Activated T-helper 2 cell treated with anti-CD3 and anti-CD28 coated beads, Interferon-gamma antibody, Interleukin-2, Interleukin-4, amounts not matched to agents 10 μg/mL and 5 μg/mL and 100 μg/mL, durations not matched to agents 14 hours and 24 hours and 36 hours (primary cell): ENCODE measurements around the gene CHST15. TPM values are rescaled to one million over a fixed set of nuclear protein-coding genes. Genes with fewer than 3 reads are reported as not detected.
"Not testable (repeated sequence)": the region's sequence is repeated elsewhere in the genome, so short reads cannot be mapped to it uniquely, and the experiment has no call there.

Experiments
- DNase-seq: peaks from one replicate; pipeline ENCODE4 v3.0.0; 2021; ENCODE audit warnings: low spot score
- H3K27ac Mint-ChIP-seq: one replicate; pipeline ENCODE4 v1.8.0; 2021; ENCODE audit warnings: mixed read lengths
- H3K27me3 Mint-ChIP-seq: one replicate; pipeline ENCODE4 v1.8.0; 2021; ENCODE audit warnings: low read depth, mixed read lengths
- H3K36me3 Mint-ChIP-seq: one replicate; pipeline ENCODE4 v1.8.0; 2021; ENCODE audit warnings: low read depth, mixed read lengths
- H3K4me1 Mint-ChIP-seq: one replicate; pipeline ENCODE4 v1.8.0; 2021; ENCODE audit warnings: low read depth, mixed read lengths
- H3K4me3 Mint-ChIP-seq: one replicate; pipeline ENCODE4 v1.8.0; 2021; ENCODE audit warnings: low read depth, mild to moderate bottlenecking, moderate library complexity, mixed read lengths
- H3K9me3 Mint-ChIP-seq: one replicate; pipeline ENCODE4 v1.8.0; 2021; ENCODE audit warnings: mixed read lengths
- intact Hi-C: fragments of 100-400 bp; cut with micrococcal nuclease; formaldehyde crosslinking; loops from one replicate; pipeline ENCODE4 v1.15.1; 2023
- total RNA-seq: library from RNA; stranded (reverse); gene quantifications from 2 replicates; pipeline ENCODE4 v1.2.3, GENCODE V29; 2022

The CHST15 gene
- total RNA-seq, 1 donor from 2014 or later: not detected

- Mint-ChIP-seq H3K4me1 (peaks cover 5% of the 10 kb centered on the region), H3K36me3 (no peaks in the 10 kb centered on the region)
- intact Hi-C loops: no loop called here
Observed at GRCh38 chr10:124101351-124101750, 8.0 kb upstream of the CHST15 start.

GRCh38 chr10:124100651-124101050, 7.3 kb upstream of the CHST15 start:
- intact Hi-C loops, H3K4me3 Mint-ChIP-seq, H3K27ac Mint-ChIP-seq, H3K9me3 Mint-ChIP-seq, DNase-seq, H3K27me3 Mint-ChIP-seq, H3K36me3 Mint-ChIP-seq, H3K4me1 Mint-ChIP-seq: not testable (repeated sequence)

More at GRCh38 chr10:124101351-124101750, 8.0 kb upstream of the CHST15 start:
- Mint-ChIP-seq H3K4me3 (no peak overlapping the region), H3K27ac (no peak overlapping the region), H3K9me3 (no peaks in the 10 kb centered on the region), H3K27me3 (peaks cover 4% of the 10 kb centered on the region)
- DNase-seq: no peak

DNA sequence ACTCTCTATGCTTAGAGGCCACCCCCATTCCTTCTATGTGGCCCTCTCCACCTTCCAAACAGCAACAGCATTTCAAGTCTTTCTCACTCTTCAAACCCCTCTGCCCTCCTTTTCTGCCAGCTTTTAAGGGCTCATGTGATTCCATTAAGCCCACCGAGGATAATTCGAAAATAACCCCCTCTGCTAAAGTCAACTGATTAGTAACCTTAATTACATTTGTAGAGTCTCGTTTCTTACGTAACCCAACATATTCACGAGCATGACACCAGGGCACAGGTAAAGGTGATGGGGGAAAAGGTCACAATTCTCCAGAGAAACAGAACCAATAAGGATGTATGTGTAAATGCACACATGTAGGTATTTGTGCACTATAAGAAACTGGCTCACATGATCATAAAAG, 6.7 kb upstream of the CHST15 start:
- intact Hi-C loops: no loop called here
- Mint-ChIP-seq H3K27me3 (peaks cover 14% of the 10 kb centered on the region), H3K27ac (no peak overlapping the region), H3K9me3 (no peaks in the 10 kb centered on the region), H3K36me3 (no peaks in the 10 kb centered on the region), H3K4me3 (no peak overlapping the region), H3K4me1 (no peaks in the 10 kb centered on the region)
- DNase-seq: no peak

GRCh38 chr10:124099604-124100003, 6.2 kb upstream of the CHST15 start:
- Mint-ChIP-seq H3K27me3 (peaks cover 19% of the 10 kb centered on the region), H3K4me1 (no peaks in the 10 kb centered on the region), H3K9me3 (no peaks in the 10 kb centered on the region), H3K27ac (no peak overlapping the region), H3K4me3 (no peak overlapping the region), H3K36me3 (no peaks in the 10 kb centered on the region)
- DNase-seq: no peak
- intact Hi-C loops: loop anchor here (10.0 kb wide), 1 partner anchor 955 kb away; the partner anchor contains the start of gene HMX2

GRCh38 chr10:124098575-124098974, 5.2 kb upstream of the CHST15 start:
- no peaks in the 10 kb centered on the region for H3K4me1 Mint-ChIP-seq
- H3K36me3 Mint-ChIP-seq: no peaks in the 10 kb centered on the region
- H3K27me3 Mint-ChIP-seq: peaks cover 29% of the 10 kb centered on the region
- intact Hi-C loops: loop anchor here (10.0 kb wide), 1 partner anchor 954 kb away; the partner anchor contains the start of gene HMX2
- H3K9me3 Mint-ChIP-seq: no peaks in the 10 kb centered on the region
- DNase-seq: no peak
- H3K27ac Mint-ChIP-seq: no peak overlapping the region
- no peak overlapping the region for H3K4me3 Mint-ChIP-seq

GRCh38 chr10:124097883-124098282, 4.5 kb upstream of the CHST15 start:
- Mint-ChIP-seq H3K36me3 (no peaks in the 10 kb centered on the region), H3K4me3 (no peak overlapping the region), H3K27ac (no peak overlapping the region), H3K4me1 (no peaks in the 10 kb centered on the region), H3K27me3 (peaks cover 31% of the 10 kb centered on the region), H3K9me3 (no peaks in the 10 kb centered on the region)
- DNase-seq: no peak
- intact Hi-C loops: loop anchor here (10.0 kb wide), 1 partner anchor 953 kb away; the partner anchor contains the start of gene HMX2

- Mint-ChIP-seq H3K27ac (no peak overlapping the region), H3K27me3 (peaks cover 33% of the 10 kb centered on the region), H3K4me1 (no peaks in the 10 kb centered on the region), H3K9me3 (no peaks in the 10 kb centered on the region), H3K4me3 (no peak overlapping the region), H3K36me3 (no peaks in the 10 kb centered on the region)
- intact Hi-C loops: loop anchor here (10.0 kb wide), 1 partner anchor 952 kb away; the partner anchor contains the start of gene HMX2
- no peak for DNase-seq
Observed at GRCh38 chr10:124096494-124096893, 3.1 kb upstream of the CHST15 start.

DNA sequence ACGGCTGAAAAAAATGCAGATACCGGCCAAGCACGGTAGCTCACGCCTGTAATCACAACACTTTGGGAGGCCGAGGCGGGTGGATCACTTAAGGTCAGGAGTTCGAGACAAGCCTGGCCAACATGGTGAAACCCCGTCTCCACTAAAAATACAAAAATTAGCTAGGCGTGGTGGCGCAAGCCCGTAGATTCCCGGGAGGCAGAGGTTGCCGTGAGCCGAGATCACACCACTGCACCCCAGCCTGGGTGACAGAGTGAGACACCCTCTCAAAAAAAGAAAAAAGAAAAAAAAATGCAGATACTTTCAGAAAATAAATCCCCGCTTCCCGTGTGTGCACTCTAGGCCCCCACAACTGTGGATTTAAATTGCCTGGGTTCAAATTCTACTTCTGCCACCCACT, 2.4 kb upstream of the CHST15 start:
- H3K27me3 Mint-ChIP-seq: peaks cover 40% of the 10 kb centered on the region
- intact Hi-C loops: loop anchor here (10.0 kb wide), 1 partner anchor 951 kb away; the partner anchor contains the start of gene HMX2
- H3K36me3 Mint-ChIP-seq, H3K9me3 Mint-ChIP-seq, DNase-seq, H3K27ac Mint-ChIP-seq, H3K4me3 Mint-ChIP-seq, H3K4me1 Mint-ChIP-seq: not testable (repeated sequence)

- H3K4me3 Mint-ChIP-seq: no peak overlapping the region
- peaks cover 46% of the 10 kb centered on the region for H3K27me3 Mint-ChIP-seq
Observed at GRCh38 chr10:124095096-124095495, 1.7 kb upstream of the CHST15 start.

GRCh38 chr10:124094419-124094785, 1.0 kb upstream of the CHST15 start:
- DNase-seq: no peak
- Mint-ChIP-seq H3K27ac (no peak overlapping the region), H3K27me3 (peaks cover 53% of the 10 kb centered on the region), H3K4me1 (no peaks in the 10 kb centered on the region), H3K4me3 (no peak overlapping the region), H3K36me3 (no peaks in the 10 kb centered on the region), H3K9me3 (no peaks in the 10 kb centered on the region)
- intact Hi-C loops: loop anchor here (10.0 kb wide), 1 partner anchor 950 kb away; the partner anchor contains the start of gene HMX2

More at GRCh38 chr10:124095096-124095495, 1.7 kb upstream of the CHST15 start:
- DNase-seq: no peak
- no peak overlapping the region for H3K27ac Mint-ChIP-seq
- intact Hi-C loops: loop anchor here (10.0 kb wide), 1 partner anchor 950 kb away; the partner anchor contains the start of gene HMX2
- H3K36me3 Mint-ChIP-seq: no peaks in the 10 kb centered on the region
- H3K9me3 Mint-ChIP-seq: no peaks in the 10 kb centered on the region
- no peaks in the 10 kb centered on the region for H3K4me1 Mint-ChIP-seq

GRCh38 chr10:124093774-124094418, 498 bp upstream of the CHST15 start:
- DNase-seq, H3K4me1 Mint-ChIP-seq, H3K4me3 Mint-ChIP-seq, H3K36me3 Mint-ChIP-seq, H3K9me3 Mint-ChIP-seq, H3K27ac Mint-ChIP-seq: not testable (repeated sequence)
- intact Hi-C loops: loop anchor here (10.0 kb wide), 1 partner anchor 949 kb away; the partner anchor contains the start of gene HMX2
- H3K27me3 Mint-ChIP-seq: peaks cover 54% of the 10 kb centered on the region

- DNase-seq: no peak
- Mint-ChIP-seq H3K36me3 (no peaks in the 10 kb centered on the region), H3K4me3 (no peak overlapping the region), H3K4me1 (no peaks in the 10 kb centered on the region), H3K27ac (no peak overlapping the region), H3K27me3 (peaks cover 61% of the 10 kb centered on the region), H3K9me3 (no peaks in the 10 kb centered on the region)
- intact Hi-C loops: loop anchor here (10.0 kb wide), 1 partner anchor 948 kb away; the partner anchor contains the start of gene HMX2
Observed at GRCh38 chr10:124092250-124092859, 1.0 kb downstream of the CHST15 start.

DNA sequence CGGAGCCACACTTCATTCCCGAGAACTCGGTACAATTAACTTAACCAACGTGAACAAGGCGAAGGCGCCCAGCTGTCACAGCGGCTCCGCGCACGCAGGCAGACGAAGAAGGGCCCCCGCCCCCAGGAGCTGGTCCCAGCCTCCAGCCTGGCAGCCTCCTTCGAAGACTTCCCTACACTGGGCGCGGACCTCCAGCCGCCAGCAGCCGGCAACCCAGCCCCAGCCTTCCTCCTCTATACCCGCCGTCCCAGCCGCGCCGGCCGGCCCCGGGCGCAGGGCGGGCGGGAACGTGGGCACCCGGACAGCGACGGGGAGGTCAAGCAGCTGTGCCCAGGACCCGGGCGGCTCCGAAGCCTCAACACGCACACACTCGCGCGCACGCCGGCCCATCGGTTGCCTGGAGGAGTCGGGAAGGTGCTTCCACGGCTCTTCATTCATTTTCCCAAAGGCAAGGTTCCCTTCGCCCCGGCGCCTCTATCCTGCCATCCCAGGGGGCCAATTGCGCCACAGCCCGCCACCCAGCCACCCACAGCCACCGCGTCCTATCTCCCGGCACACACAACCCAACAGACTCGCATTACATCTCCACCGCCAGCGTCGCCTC, 1.6 kb downstream of the CHST15 start:
- H3K9me3 Mint-ChIP-seq: no peaks in the 10 kb centered on the region
- H3K36me3 Mint-ChIP-seq: no peaks in the 10 kb centered on the region
- no peak for DNase-seq
- intact Hi-C loops: loop anchor here (10.0 kb wide), 1 partner anchor 947 kb away; the partner anchor contains the start of gene HMX2
- H3K4me3 Mint-ChIP-seq: peak overlapping the region; percentile 26
- H3K27ac Mint-ChIP-seq: no peak overlapping the region
- peaks cover 61% of the 10 kb centered on the region for H3K27me3 Mint-ChIP-seq
- H3K4me1 Mint-ChIP-seq: no peaks in the 10 kb centered on the region
